HPDE6-E6E7 (cell line): Measurements from ENCODE around the gene HSPA1L.
"Not testable (repeated sequence)": the region's sequence is repeated elsewhere in the genome, so short reads cannot be mapped to it uniquely, and the experiment has no call there.

Experiments used
- DNase-seq: peaks from one replicate; pipeline ENCODE4 v3.0.0; 2011; ENCODE audit warnings: missing footprints; ENCODE audit errors: extremely low spot score

Gene HSPA1L

DNA sequence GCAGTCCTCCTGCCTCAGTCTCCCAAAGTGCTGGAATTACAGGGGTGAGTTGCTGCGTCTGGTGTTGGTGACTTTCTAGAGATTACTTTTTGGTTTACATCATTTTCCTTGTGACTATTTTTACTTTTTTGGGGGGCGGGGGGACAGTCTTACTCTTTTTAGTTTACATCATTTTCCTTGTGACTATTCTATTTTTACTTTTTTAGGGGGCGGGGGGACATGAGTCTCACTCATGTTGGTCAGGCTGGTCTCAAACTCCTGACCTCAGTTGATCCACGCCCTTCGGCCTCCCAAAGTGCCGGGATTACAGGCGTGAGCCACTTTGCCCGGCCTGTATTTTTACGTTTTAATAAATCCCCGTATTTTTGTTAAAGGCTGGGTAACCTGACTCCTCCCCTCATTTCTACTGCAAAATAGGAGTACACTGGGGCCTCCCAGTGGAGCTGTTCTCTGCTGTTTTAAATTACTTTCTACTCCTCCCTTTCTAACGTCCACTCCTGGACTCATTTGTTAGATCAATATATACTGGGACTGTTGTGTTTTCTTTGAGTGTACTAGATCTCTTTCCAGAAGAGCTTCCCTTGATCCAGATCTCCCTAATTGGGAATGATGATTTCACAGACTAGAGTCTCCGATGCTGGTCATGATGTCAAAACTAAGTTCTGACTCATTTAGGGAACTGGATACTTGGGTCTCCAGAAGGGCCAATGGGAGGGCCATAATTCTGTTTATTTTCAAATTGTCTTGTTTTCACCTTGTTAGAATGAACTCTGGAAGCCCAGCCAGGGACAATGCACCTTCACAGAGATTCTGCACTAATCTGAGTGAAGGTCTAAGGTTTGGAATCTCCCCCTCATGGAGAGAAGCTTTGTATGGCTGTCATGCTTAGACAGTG, 21.6 kb upstream of the HSPA1L start:
- DNase-seq: no peak

DNA sequence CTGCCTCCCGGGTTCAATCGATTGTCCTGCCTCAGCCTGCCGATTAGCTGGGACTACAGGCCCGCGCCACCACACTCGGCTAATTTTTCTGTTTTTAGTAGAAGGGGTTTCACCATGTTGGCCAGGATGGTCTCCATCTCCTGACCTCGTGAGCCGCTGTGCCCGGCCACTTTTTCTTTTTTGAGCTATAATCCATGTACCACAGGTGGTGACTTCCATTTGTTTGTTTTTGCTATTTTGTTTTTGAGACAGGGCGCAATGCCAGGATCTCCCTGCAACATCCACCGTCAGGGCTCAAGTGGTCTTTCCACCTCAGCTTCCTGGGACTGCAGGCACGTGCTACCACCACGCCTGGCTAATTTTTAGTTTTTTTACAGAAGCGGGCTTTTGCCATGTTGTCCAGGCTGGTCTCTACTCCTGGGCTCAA, 21.0 kb upstream of the HSPA1L start:
- DNase-seq: no peak

DNA sequence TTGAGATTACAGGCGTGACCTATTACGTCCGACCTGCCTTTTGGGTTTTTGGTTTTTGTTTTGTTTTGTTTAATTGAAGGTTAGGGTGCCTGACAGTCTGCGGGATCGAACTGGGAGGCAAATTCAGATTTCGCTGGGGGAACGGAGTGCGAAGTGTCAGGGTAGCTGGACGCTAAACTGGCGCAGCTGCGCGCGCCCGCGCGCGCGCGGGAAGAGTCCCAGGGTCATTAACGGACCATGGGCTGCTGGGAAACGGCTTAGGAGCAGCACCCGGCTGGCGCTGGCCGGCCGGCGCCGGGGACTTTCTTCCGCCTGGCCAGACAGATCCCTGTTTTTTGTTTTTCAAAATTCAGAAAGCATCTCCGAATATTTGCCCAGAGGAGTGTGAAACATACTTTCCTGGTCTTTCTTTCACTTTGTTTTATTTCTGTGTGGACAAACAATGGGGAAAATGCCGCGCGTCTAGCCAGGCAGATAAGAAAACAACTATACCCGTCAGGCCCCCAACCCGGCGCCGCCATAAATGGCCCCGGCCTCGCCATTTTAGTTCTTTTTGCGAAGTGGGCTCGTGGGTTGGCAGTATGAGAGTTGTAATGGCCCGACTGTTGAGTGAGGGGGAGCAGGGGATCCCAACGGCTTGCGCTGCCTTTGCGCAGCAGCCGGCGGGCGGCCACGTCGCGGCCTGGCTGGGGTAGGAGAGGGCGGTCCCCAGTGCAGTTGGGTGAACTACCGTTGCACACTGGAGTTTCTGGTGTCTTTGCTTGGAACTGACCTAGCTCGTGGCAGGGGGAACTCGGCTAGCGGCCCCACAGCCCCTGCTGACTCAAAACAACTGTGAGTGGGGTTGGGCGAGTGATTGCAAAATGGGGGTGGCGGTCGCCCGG, 19.5 kb upstream of the HSPA1L start:
- peak; percentile 77 for DNase-seq

DNA sequence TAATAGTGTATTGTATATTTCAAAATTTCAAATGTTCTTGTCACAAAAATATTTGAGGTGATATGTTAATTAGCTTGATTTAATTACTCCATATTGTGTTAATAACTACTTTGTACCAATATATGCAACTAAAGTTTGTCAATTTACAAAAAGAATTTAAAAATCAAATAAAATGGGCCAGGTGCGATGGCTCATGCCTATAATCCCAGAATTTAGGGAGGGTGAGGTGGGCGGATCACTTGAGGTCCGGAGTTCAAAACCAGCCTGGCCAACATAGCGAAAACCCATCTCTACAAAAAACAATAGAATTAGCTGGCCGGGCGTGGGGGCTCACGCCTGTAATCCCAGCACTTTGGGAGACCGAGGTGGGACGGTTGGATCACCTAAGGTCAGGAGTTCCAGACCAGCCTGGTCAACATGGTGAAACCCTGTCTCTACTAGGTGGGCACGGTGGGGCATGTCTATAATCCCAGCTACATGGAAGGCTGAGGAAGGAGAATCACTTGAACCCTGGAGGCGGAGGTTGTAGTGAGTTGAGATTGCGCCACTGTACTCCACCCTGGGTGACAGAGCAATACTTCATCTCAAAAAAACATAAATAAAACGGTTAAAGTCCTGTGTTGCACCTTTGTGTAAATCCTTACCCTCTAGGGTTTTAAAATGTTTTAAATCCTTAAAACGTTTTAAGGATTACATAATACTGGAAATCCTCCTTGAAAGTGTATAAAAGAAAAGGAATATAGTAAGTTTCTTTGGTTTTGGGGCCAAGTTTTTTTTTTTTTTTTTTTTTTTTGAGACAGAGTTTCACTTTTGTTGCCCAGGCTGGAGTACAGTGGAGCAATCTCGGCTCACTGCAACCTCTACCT, 16.5 kb upstream of the HSPA1L start:
- no peak for DNase-seq

DNA sequence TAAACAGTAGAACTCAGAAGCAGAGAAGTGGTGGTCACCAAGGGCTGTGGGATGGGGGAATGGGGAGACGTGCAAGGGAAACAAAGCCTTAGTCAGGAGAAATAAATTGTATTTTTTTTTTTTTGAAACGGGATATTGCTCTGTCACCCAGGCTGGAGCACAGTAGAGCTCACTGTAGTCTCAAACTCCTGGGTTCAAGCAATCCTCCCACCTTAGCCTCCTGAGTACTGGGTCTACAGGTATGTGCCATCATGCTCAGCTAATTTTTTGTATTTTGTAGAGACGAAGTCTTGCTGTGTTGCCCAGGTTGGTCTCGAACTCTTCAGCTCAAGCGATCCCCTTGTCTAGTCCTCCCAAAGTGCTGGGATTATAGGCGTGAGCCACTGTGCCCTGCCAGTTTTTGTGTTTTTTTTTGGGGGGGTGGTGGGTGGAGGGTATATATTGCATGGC, 15.8 kb upstream of the HSPA1L start:
- no peak for DNase-seq

DNA sequence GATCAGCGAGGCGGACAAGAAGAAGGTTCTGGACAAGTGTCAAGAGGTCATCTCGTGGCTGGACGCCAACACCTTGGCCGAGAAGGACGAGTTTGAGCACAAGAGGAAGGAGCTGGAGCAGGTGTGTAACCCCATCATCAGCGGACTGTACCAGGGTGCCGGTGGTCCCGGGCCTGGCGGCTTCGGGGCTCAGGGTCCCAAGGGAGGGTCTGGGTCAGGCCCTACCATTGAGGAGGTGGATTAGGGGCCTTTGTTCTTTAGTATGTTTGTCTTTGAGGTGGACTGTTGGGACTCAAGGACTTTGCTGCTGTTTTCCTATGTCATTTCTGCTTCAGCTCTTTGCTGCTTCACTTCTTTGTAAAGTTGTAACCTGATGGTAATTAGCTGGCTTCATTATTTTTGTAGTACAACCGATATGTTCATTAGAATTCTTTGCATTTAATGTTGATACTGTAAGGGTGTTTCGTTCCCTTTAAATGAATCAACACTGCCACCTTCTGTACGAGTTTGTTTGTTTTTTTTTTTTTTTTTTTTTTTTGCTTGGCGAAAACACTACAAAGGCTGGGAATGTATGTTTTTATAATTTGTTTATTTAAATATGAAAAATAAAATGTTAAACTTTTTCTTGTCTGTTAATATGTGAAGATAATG, 14.7 kb upstream of the HSPA1L start:
- DNase-seq: no peak

GRCh38 chr6:31827286-31828079, 12.4 kb upstream of the HSPA1L start, which contains the start of gene HSPA1B:
HSPA1B (plus strand) TSS chr6:31827738; CDS start chr6:31827951, 213 bp downstream.
- DNase-seq: peak; percentile 96

- DNase-seq: no peak
Measured at GRCh38 chr6:31826793-31827285, 11.8 kb upstream of the HSPA1L start.

DNA sequence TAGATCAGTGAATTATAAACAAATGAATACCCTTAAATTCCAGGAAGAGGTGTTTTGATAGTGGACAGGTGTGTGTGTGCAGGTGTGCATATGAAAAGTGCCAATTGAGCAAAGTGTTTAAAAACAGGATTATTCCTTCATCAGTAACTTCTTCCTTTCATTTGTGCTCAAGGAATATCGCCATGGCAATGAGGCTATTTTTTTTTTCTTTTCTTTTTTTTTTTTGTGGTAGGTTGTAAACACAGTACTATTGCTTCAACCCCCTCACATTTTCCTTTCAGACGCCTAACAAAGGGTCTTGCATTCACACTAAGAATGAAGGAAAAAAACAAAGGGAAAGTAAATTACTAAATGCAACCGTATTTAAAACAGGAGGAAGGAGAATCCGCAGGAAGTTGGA, 10.5 kb upstream of the HSPA1L start:
- DNase-seq: no peak

DNA sequence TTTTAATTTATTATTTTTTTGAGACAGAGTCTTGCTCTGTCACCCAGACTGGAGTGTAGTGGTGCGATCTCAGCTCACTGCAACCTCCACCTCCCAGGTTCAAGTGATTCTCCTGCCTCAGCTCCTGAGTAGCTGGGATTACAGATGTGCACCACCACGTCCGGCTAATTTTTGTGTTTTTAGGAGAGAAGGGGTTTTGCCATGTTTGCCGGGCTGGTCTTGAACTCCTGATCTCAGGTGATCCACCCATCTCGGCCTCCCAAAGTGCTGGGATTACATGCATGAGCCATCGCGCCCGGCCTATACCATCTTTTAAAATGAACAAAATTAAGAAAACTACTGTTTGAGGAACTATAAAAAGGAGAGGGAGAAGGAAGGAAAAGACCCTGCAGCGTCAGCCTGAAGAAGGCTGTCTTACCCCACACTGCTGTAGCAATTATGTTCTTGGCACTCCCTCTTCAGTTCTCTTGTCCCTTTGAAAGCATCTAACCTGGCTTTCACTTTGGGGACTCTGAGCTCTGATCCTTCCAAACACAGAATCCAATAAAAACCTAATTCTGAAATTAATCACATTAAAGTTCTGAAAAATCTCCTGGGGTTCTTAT, 8.6 kb upstream of the HSPA1L start:
- DNase-seq: not testable (repeated sequence)

DNA sequence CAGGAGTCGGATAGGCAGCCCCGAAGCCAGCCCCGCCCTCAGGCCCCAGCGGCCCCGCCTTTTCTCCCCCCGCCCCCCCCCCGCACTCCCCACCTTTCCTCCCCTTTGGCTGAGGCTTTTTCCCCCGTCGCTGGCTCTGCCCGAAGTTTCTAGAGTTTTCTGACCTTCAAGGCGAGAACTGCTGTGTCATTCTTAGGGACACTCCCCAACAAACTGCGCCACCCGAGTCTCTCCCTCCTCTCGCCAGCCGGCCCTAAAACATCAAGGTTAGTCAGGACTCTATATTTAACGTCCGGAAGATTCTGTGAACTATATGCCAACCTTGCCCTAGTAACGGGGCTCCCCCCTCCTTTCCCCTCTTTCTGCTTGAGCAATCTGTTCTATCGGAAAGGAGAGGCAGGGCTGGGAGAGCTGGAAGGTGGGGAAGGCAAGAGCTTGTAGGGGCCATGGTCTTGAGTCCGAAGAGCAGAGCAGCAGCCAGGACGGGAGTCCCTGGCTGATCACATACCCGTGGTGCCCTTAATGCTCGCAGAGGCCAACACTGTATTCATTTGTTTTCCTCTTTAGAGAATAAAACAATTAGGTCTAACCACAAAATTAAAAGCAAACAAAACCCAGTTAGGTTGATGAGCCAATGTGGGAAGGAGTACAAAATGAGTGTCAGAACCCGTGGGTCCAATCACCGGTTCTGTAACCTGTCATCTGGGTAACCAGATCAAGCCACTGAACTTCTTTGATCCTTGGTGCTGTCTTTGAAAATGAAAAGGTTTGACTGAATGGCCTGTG, 7.1 kb upstream of the HSPA1L start:
- no peak for DNase-seq

DNA sequence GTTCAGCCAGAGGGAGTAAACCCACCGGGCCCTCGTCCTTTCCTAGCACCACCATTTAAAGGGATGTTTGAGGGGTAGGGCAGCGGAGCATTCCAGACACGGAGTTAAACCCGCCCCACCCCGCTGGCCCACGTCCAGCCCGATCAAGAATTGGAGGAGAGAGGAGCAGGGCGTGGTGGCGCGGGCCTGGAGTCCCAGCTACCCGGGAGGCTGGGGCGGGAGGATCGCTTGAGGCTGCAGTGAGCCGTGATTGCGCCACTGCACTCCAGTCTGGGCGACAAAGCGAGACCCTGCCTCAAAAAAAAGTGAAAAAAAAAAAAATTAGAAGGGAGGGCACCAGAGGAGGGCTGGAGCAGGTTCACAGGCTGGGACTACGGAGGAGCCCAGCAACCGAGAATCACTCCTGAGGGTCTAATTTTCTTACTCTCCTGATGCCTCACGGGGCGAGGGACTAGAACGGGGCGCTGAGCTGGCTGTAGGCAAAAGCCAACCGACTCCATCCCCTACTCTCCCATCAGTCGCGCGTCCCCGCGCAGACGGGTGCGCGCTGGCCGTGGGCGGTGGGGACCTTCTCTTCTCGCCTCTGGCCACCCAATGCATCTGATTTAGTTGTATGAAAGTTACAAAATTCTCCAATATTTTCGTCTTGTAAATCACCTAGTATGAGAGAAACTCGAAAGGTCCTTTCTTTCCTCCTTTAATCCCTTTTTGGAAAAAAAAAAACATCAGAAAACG, 6.4 kb upstream of the HSPA1L start:
- no peak for DNase-seq

DNA sequence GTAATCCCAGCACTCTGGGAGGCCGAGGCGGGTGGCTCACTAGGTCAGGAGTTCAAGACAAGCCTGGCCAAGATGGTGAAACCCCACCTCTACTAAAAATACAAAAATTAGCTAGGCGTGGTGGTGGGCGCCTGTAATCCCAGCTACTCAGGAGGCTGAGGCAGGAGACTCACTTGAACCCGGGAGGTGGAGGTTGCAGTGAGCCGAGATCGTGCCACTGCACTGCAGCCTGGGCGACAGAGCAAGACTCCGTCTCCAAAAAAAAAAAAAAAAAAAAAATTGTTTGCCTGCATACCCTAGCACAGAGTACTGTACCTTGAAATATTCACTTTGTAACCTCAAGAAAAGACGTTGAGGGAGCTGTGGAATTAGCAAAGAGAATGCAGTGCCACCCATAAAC, 5.3 kb upstream of the HSPA1L start:
- not testable (repeated sequence) for DNase-seq

GRCh38 chr6:31819871-31820299, 4.8 kb upstream of the HSPA1L start:
- DNase-seq: no peak

DNA sequence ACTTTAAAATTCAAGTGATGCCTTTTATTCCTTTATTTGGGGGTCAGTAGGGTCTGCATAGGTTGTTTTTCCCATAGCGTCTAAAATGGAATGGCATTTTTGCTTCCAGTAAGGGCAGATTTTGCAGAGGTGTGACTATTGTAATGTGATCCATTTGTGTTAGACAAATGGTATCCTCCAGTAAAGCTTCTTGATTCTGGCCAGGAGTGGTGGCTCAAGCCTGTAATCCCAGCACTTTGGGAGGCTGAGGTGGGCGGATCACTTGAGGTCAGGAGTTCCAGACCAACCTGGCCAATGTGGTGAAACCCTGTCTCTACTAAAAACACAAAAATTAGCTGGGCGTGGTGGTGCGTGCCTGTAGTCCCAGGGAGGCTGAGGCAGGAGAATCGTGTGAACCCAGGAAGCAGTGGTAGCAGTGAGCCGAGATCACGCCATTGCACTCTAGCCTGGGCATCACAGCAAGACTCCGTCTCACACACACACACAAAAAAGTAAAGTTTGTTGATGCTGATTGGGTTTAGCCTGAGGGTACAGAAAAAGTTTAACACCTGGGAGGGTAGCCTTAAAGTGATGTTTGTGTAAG, 2.9 kb upstream of the HSPA1L start:
- not testable (repeated sequence) for DNase-seq

DNA sequence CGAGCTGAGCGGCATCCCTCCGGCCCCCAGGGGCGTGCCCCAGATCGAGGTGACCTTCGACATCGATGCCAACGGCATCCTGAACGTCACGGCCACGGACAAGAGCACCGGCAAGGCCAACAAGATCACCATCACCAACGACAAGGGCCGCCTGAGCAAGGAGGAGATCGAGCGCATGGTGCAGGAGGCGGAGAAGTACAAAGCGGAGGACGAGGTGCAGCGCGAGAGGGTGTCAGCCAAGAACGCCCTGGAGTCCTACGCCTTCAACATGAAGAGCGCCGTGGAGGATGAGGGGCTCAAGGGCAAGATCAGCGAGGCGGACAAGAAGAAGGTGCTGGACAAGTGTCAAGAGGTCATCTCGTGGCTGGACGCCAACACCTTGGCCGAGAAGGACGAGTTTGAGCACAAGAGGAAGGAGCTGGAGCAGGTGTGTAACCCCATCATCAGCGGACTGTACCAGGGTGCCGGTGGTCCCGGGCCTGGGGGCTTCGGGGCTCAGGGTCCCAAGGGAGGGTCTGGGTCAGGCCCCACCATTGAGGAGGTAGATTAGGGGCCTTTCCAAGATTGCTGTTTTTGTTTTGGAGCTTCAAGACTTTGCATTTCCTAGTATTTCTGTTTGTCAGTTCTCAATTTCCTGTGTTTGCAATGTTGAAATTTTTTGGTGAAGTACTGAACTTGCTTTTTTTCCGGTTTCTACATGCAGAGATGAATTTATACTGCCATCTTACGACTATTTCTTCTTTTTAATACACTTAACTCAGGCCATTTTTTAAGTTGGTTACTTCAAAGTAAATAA, 2.2 kb upstream of the HSPA1L start:
- DNase-seq: not testable (repeated sequence)

GRCh38 chr6:31814677-31815024, 432 bp downstream of the HSPA1L start:
- peak; percentile 96 for DNase-seq
